HG03108 (cell line): ENCODE results near the gene CRYGN.

Source experiments
- ATAC-seq: cut with Tn5 transposase; IDR thresholded peaks from one replicate; pipeline ENCODE4 v1.9.1; 2021; ENCODE audit warnings: moderate library complexity; ENCODE audit not compliant: unreplicated experiment

The CRYGN gene, protein sequence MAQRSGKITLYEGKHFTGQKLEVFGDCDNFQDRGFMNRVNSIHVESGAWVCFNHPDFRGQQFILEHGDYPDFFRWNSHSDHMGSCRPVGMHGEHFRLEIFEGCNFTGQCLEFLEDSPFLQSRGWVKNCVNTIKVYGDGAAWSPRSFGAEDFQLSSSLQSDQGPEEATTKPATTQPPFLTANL

DNA sequence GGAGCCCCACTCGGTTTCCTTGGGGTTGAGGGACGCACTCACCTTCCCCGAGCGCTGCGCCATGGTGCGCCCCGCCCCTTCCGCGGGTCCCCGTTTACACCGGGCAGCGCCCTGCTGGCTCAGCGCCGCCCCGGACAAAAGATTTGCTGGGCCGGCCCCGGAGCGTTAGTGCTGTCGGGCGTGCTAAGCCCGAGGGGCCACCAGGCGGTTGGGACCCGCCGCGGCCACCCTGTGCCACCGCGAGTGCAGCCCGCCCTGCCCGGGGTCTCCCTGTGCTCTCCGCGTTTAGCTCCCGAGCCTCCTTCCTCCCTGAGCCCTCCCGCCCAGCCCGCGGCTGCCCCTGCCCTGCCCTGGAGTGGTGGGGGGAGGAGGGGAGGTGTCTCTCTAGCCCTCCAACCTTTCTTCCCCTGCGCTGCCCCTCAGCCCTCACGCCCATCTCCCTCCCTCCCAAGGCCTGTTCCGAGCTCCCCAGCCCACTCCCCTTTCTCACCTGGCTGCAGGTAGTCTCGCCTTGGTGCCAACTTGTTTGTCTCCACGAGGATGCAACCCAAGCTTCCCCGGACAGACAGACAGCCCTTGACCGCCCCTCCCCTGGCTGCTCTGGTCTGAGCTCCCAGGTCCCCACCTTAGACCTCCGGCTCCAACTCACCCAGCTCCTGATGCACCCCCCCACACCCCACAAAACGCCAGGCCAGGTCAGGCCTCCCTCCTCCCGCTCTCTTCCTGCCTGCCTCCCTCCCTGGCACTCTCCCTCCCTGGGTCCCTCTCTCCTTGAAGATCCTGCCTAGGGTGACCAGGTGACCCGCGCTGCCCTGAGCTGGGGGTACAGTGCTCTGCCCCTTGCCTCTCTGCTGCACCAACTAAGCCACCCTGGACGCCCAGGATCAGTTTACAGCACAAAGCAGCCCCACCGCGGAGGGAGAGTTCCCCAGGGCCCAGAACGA is at the start of gene CRYGN:
Gene CRYGN (minus strand): TSS at position 287 of the 944 bp plus-strand sequence. CDS start 224 bp downstream, at position 63.
- no peak for ATAC-seq

DNA sequence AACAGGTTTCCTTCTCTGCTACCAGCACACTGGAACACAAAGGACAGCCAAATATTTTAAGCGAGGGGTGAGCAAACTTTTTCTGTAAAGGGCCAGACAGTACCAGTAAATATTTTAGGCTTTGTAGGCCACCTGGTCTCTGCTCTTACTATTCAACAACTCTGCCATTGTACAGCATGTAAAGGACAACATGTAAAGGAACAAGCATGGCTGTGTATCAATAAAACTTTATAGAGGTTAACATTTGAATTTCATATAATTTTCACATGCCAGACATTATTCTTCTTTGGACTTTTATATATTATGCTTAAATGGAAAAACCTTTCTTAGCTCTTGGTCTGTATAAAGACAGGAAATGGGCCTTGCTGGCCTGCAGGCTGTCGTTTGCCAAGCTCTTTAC is 49.6 kb upstream of the CRYGN start:
- ATAC-seq = no peak

DNA sequence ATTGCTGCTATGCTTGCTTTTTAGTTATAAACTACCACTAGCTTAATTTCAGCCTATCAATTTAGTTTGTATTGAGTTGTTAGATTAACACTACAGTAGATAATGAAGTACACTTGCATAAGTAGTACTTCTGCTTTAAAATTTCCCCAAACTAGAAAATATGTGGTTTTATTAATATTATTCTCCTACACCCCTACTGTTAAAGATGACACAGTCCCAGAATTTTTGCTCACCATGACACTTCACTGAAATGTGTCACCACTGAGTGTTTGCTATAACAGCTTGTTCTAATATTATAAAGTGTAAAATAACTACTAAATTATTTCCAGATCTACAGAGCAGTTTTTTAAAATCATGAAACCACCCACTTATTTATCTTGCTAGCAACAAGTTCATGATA is 48.2 kb upstream of the CRYGN start:
- ATAC-seq = no peak

DNA sequence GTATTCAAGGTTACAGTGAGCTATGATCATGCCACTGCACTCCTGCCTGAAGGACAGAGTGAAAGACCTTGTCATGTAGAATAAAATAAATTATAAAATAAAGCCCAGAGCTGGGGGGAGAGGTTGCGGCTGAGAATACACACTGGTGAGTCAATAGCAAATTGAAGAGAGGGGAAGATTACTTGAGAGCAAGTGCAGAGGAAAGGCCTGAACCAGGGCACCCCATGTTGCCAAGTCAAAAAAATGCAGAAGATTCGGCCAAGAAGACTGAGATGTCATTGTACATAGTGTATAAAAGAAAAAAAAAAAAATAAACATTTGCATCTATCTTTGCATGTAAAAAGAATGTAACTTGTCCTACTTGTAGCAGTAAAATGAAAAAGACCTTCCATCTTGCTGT is 47.3 kb upstream of the CRYGN start:
- ATAC-seq = no peak

DNA sequence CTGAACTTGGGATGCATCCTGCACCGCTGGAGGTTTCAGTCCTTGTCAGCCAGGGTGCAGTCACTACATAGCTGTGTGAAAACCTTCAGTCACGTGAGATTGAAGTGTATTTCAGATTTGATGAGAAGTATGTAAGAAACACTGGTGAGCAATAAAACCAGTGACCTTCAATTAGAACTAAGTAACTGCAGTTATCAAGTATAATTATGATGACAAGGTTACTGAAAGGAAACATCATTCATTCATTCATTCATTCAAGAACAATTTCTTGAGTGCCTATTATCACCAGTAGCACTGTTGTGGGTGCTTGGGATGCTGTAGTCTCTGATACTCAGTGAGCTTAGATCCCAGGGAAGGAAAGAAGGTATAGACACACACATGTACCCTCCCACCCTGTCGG is 46.1 kb upstream of the CRYGN start:
- no peak for ATAC-seq

DNA sequence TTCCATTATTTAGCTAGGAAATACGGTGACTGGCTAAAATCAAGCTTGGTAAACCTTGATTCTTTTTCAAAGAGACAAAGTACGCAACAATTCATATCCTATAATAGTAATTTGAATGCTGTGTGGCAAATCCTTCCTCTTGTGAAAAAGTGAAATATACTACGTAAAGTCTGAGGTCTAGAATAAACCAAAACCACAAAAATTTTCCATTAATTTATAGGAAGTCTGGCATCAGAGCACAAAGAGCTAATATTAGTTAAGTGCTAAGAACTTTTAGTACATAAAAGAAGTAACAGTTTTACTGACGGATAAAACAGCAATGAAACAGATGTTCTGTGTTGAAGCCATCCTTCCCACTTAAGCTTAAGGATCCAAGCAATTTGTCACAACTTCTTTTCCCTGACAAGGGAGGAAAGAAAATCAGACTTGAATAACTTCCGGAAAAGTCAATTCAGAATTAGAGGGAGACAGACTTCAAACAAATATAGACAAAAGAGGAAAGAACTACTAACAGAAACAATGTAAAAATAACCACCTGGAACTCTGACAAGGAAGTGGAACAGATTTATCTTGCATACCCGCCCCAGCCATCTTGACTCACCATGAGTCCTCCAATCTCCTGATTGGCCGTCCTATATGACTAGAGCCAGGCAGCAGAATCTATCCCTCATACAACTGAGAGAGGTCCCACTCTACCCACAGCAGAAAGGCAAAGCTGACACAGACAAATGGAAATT is 45.2 kb upstream of the CRYGN start:
- no peak for ATAC-seq

DNA sequence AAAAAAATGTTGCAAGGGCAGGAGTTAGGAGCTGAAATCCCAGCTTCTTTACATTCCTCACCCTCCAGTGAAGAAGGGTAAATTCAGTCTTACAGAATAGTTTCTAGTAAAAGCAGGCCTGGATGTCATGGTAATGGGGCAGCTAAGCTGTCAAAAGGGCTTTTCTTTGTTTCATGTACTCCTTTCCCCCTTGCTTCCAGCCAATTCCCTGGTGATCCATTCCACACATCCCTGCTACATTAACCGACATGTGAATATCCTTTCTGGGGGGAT is 43.7 kb upstream of the CRYGN start:
- ATAC-seq = no peak

DNA sequence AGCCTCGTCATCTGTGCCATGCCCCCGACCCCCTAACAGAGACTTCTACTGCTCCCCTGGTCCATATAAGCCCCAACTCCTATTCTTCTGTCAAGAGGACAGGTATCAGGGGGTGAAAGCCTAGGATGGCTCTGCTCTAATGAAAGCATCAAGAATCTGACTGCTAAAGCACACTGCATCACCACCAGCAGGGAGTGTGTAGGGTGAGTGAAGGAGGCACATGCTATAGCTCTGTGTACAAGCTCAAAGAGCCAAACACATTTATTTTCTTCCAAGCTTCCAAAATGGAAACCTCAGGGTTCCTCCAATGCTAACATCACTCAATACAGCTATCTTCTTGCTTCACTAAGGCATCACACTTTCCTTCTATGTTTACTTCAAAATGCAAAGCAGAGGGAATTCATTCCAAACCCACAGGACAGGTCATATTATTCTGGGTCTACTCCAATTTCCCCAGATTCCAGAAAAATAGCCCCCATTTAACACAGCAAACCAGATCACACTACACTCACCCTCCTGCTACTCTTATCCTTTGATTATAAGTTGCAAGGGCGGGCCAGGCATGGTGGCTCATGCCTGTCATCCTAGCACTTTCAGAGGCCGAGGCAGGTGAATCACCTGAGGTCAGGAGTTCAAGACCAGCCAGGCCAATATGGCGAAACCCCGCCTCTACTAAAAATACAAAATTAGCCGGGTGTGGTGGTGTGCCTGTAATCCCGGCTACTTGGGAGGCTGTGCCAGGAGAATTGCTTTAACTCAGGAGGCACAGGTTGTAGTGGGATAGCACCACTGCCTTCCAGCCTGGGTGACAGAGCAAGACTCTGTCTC is 43.2 kb upstream of the CRYGN start:
- no peak for ATAC-seq

DNA sequence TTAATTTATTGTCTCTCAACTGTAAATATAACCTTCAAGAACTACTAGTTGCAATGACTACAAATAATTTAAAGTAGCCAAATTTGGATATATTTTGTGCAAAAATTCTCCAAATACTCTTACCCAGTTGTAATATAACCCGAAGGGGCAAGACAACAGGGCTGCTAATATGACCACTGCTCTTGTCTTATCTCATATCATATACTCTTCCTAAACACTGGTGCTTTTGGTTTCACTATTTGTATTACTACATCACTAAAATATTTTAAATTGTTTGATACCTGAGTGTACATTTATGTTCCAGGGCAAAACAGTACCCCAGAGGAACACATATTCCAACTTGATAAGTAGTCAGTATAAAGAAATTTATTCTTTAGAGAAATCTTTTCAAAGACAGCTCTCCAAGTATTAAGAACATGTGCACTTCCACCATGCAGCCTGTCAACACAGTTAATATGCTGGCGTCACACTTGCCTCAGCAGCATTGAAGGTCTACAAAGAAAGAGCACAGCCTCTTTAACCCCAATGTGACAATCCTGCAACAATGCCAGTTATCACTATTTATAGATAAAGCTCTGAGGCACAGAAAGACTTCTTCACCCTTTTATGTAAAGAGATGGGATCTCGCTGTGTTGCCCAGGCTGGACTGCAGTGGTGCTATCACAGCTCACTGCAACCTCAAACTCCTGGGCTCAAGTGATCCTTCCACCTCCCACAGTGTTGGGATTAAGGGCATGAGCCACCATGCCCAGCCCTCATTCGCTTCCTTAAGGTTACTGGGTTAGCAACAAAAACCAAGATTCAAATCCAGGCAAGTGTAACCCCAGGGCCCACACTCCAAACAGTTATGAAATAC is 41.9 kb upstream of the CRYGN start:
- no peak for ATAC-seq

DNA sequence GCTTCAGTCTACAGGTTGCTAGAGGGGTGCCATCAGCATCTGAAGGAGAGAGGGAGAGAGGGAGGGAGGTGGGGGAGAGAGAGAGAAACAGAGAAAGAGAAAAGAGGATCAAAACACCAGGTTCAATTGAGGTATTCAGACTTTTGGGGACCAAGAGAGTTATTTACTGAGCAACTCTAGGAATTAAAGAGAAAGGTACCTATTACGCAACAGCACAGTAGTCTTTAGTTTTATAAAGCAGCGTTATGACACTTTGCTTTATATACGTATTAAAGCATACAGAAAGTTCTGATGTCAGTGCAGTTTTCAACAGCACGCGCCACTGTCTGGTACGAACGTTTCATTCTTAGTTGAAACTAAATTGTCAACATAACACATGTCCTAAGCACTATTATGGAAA is 37.9 kb upstream of the CRYGN start:
- ATAC-seq = no peak

DNA sequence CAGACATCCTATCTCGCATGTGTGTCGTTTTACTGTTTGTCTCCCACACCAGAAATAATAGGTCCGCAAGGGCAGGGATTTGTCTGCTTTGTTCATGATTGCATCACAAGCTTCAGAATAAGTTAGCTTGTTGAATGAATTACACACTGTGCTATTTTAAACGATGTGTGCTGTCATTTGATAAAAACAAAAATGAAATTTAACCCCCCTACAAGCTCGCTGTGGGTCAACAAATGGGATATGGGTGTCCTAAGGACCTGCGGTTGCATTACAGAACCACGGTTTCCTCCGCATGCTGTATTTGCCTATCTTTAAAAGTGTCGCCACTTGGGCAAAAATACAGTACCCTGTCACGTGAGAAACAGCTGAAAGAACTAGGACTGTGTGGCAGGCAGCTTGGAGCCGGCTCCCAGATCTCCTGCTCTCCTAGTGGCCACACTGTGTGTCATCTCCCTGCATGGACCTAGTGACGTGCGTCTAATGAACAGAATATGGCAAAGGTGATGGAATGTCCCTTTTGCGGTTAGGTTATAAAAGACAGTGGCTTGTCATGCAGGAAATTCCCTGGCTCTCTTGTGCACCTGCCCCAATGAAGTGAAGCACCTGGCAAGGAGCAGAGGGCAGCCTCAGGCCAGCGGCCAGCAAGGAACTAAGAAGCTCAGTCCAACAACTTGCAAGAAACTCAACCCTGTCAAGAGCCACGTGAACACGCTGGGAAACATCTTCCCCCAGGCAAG is 32.9 kb upstream of the CRYGN start:
- peak; percentile 28 for ATAC-seq

DNA sequence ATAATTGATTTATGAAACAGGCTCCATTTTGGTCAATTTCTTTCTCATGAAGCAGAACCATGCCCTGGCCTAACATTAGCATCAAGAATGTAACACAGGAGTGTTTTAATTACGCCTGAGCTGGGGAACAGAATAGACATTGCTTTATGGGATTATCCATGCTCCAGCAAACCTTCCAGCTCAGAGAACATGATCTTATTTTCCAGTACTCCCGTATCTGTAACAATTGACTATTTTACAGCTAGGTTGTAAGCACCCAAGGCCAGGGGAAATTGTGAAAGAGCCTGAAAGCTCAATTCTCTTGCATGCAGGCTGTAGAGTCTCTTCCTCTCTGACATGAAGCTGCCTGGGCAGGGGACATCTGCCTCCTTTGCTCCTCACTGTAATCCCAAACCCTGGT is 30.8 kb upstream of the CRYGN start:
- no peak for ATAC-seq

DNA sequence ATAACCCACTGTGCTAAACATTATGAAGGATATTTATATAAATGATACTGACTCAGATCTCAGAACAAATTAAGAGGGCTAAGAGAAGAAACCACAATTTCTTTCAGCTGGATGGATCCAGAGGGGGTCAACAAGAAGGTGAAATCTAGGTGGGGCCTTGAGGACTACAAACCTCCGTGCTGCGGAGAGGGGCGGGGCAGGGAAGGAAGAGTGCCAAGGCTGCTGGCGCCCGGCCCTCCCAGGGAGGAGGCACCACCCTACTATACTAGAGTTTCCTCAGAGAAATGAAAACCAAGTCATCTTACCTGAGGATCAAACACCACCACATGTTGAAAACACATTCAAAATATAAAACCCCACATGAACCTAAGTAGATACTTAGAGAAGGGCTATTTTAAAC is 29.3 kb upstream of the CRYGN start:
- no peak for ATAC-seq

DNA sequence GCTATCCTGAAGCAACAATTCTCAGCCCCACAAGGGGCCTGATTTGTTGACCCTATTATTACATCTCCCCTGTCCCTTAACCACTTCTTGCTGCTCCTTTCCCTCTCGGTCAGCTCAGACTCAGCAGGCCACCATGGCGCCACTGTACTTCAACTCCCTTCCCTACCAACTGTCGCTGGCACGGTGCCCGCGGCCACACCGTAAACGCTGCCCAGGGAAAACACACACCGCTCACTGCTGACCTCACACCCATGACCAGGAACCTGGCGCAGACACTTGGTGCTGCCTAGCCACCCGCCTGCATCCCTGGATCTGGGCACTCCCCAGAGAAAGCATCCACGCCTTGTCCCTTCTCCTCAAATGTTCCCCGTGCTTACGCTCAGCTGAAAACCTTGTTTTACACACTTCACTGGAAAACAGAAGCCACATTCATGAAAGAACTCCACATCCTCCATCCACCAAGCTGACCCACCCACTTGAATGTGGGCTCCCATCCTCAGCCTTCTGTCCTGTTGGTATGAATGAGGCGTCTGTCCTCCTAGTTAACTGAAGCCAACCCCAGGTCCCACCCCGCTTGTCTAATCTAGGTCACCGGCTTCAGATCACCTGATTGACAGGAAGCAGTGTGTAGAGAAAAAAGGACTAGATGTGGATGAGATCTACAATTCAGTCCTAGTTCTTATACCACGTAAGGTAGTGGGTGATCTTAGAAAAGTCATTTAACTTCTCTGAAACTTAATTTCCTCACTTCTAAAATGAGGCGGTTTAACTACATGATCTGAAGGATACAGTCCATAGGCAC is 28.5 kb upstream of the CRYGN start:
- ATAC-seq = no peak

DNA sequence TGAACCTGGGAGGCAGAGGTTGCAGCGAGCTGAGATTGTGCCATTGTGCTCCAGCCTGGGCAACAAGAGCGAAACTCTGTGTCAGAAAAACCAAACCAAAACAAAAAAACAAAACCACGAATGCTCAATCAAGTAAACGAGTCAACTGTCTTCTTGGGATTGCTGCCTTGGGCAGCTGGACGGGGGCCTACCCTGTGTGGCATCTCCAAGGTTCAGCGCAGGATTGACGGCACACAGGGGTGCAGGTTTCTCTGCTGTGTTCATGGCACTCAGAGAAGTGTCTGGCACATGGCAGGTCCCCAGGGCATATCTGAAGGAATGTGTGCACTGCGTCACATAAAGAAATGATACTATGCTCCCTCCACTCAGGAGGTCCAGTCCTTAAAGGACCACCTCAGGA is 25.2 kb upstream of the CRYGN start:
- no peak for ATAC-seq

DNA sequence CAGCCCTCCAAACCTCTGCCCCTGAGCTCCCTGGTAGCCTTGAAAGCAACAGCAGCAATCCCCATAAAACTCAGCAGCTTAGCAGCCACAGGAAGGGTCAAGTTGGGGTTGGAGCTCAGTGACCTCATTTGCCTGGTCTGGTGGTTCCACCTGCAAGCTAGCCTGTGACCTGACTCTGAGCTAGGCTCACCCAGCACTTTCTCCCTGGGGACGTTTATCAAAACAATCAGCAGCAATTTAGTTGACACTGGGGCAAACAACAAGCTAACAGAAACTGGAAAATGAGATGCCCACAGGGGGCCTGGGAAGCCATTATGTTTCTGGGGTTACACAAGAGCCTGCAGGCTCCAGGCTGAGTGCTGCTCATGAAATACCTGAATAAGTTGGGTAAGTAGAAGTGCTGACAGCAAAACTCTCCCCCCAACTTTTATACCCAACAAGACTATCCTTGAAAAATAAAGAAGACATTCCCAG is 22.4 kb upstream of the CRYGN start:
- ATAC-seq = no peak

DNA sequence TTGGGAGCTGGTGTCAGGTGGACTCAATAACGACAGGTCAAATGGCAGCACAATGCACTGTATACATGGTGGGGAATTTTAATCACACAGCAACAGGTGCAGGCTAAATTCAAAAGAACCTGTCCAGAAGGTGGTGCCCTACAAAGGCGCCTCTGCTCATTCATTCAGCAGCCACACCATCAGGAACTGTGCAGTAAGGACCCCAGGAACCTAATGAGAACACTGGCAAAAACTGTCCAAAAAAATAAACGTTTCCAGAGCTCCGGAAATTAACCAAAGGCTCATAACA is 21.9 kb upstream of the CRYGN start:
- no peak for ATAC-seq

DNA sequence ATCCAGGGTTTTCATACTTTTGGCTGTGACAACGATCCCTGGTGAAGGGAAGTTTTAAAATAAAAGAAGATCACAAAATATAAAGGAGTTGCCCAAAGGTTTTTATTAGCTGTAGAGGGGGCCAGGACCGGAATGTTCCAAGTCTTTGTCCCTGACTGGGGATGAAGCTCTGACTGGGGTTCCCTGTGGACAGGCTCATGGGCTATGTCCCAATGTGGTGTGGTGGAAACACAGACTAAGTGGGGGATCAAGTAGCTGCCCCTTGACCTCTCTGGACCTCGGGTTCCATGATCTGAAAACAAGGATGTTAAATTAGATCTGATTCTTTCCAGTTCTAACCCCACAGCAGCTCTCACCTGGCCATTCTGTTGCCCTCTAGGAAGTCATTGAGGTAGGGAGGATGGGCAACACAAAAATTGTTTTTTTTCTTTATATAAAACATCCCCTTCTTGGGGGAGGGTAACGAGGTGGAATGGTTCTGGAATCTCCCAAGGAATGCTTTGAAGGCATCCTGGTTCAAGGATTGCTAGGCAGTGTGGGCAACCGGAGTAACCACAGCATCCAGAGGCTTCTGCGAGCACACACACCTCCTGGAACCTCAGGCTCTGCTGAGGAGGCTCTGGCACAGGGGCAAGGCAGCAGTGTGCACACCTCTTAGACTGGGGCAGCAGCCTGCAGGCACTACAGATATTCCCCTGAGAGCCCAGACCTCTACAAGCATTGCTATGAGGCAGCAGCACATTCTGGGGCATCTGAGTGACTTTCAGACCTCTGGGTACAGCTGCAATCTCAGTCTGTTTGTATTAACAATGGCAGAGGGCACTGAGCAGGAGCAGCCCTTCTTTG is 21.4 kb upstream of the CRYGN start:
- no peak for ATAC-seq
